AML-193 (cell line): Measurements from ENCODE around the gene IGDCC3.
"Not testable (repeated sequence)": the region's sequence is repeated elsewhere in the genome, so short reads cannot be mapped to it uniquely, and the experiment has no call there.

Source experiments
- DNase-seq, 2 experiments: peaks; one replicate each; lab custom pipeline; 2025; lab: John Stamatoyannopoulos, UW

IGDCC3 gene

DNA sequence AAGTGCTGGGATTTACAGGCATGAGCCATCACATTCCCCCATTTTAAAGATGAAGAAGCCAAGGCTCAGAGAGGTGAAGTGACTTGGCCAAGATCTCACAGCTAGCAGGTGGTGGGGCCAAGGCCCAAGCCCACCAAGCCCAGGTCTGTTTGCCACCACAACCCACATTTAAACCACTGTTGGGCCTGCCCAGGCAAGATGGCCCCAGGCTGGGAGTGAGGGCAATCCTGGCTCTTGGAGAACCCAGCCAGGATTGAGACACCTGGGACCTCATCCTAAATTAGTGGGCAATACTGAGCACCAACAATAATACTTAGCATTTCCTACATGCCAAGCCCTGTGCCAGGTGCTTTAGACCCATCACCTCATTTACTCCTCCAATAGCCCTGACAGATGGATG, 6.9 kb downstream of the IGDCC3 start:
- DNase-seq, result no peak

- DNase-seq, result no peak
Observed at GRCh38 chr15:65369651-65370050, 8.2 kb downstream of the IGDCC3 start.

DNA sequence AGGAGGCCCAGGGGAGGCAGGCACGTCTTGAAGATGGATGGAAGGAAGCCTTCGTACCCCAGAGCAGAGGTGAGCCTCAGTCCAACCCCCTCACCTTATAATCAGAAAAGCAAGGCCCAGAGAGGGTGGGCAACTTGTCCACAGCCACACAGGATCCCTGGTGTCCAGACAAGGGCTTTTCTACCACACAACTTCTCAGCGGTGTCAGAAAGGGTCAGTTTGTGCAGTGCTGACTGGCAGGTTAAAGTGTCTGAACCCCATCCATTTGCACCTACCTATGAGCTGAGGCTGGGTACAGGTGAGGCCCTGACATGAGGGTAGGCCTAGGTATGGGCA, 8.6 kb downstream of the IGDCC3 start:
- DNase-seq, result no peak

- no peak for DNase-seq
Observed at GRCh38 chr15:65368302-65369211, 9.2 kb downstream of the IGDCC3 start.

- peak in 1 of 2 experiments; percentile 2 for DNase-seq
Observed at GRCh38 chr15:65366122-65366892, 11.5 kb downstream of the IGDCC3 start.

DNA sequence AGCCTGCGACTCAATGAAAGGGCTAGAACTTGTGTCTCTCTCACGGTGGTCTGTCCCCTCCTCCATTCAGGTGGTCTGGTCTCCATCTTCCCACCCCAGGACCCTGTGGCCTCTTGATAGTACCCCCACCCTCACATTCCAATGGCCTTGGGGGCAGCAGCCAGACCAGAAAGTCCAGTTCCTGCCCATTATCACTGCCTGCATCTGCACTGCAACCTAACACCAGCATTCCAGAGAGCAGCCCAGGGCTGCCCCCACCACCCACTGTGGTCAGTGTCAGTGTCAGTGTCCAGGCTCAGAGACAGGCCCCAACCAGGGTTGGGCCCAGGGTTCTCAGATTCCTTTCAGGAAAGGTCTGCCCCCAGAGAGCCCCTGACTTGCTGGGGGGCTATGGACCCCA, 12.6 kb downstream of the IGDCC3 start:
- DNase-seq, result no peak

- no peak for DNase-seq
Observed at GRCh38 chr15:65363766-65364165, 14.0 kb downstream of the IGDCC3 start.

DNA sequence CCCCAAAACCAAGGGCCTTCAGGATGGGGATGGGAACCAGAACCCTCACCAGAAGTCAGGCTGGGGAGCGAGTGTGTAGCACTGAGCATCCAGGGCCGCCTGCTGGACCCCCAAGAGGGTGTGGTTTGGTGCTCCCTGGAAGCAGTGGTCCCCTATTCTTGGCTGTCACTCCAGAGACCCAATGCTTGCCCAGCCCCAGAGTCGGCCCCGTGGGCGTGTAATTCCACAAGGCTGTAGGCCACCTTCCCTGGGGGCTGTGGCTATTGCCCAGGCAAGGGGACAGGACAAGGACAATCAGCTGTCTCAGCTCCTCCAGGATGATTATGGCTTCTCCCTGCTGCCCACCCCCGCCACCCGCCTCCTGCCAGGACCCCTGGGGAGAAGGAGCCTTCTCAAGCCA, 14.5 kb downstream of the IGDCC3 start:
- DNase-seq, result no peak

- no peak for DNase-seq
Observed at GRCh38 chr15:65362491-65362890, 15.3 kb downstream of the IGDCC3 start.

DNA sequence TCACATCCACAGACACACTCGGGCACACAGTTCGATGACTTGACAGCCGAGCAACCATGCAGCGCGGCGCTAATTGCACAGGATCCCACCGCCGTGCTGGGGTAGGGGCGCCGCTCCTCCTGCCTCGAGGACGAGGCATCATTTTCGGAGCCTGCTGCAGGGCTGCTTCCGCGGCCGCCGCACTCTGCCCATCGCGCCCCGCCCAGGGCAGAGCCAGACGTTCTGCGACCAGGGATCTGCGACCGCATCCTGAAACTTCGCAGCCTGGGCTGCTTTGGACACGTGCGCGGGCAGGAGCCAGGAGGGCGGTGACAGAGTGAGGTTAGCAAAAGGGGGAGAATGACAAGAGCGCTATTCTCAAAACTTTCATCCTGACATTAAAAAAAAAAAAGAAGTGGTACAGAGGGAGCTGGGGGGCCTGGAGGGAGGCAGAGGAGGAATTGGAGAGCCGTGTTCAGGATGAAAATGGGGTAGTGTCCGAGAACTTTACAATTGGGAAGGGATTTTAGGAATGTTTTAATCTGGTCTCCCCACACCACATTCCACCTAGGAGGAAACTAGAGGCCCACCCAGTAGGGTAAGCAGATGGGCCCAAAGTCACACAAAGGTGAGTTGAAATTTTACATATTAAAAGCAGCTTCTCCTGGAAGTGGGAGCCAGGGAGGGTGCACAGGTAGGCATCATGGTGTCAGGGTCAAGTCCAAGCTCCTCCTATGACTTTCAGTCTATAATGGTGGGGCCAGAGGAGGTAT, 15.9 kb downstream of the IGDCC3 start:
- no peak for DNase-seq

DNA sequence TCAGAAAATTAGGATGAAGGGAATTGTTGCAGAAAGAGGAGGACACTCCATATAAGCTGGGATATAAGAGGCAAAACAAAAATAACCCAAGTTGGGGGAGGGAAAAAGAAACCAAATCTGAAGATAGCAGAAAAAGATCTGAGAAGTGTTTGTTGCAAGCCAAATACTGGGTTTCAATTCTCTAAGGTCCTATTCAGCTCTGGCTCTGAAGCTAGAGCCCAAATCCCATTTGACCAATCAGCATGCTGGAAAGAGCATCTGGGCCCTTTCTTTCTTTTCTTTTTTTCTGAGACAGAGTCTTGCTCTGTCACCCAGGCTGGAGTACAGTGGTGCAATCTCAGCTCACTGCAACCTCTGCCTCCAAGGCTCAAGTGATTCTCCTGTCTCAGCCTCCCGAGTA, 17.3 kb downstream of the IGDCC3 start:
- DNase-seq, result no peak

DNA sequence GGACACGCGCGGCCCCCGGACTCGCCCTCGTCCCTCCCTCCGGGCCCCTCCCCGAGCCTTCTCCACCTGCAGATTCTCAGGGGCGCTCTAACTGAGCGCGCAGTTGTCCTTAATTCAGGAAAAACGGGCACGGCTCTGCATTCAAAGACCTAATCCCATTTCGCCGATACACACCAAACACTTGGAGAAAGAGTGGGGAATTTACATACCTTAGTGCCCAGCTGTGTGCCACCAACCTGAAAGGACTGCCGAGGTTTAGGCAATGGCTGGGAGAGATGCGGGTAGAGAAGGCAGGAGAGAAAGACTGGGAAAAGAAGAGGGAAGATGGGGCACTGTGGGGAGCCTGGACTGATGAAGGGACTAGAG, 21.8 kb downstream of the IGDCC3 start:
- no peak for DNase-seq

DNA sequence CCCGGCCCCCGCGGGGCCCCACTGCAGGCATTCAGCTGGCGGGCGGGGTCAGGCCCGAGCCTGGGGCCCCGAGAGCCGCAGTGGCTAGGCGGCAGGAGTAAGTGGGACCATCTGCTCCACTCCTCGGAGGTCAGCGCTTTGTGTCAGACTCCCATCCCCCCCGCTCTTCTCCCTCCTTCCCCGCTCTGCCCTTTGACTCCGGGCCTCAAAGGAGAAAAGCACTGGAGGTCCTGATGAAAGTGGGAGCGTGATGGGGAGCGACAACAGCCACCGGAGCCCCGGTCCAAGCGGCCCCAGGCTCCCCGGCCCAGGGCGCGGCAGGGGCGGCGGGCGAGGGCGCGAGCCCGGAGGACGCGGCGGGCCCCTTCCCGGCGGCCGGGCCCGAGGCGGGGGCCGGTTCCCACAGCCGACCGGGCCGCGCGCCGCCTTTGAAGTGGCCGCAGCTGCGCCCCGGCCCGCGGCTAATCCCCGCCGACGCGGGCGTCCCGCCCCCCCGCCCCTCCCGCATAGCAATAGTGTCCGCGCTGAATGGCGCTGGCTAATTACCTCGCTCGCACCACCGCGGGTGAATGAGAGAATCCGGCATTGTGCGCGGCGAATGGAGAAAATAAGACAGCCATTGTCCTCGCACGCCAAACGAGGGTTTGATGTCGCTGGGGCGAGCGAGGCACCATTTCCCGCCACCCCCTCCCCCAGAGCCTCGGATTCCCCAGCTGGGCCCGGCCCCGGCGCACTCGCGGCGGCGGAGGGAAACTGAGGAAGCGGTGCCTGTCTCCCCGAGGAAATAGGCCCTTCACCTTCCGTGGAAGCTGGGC, 22.4 kb downstream of the IGDCC3 start:
- no peak for DNase-seq

- DNase-seq, result no peak
Observed at GRCh38 chr15:65354835-65355172, 23.0 kb downstream of the IGDCC3 start.

- DNase-seq, result not testable (repeated sequence)
Observed at GRCh38 chr15:65351972-65352371, 25.8 kb downstream of the IGDCC3 start.

DNA sequence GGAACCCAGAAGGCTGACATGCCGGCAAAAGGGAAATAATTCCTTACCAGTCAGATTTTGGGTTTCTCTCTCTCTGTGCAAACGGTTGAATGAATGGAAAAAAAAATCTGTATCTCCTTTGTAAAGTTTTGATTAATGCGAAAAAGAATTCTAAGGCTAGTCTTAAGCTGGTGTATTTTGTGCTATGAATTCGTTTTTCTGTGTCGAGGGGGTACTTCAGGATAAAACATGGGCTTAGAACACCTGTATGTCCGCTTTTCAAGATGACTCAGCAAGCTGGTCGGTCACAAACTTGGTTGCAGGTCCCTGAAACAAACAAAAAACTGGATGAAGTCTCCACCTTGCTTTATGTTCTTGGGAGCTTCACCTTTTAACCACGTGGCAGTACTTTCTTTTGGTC, 28.5 kb downstream of the IGDCC3 start:
- no peak for DNase-seq

DNA sequence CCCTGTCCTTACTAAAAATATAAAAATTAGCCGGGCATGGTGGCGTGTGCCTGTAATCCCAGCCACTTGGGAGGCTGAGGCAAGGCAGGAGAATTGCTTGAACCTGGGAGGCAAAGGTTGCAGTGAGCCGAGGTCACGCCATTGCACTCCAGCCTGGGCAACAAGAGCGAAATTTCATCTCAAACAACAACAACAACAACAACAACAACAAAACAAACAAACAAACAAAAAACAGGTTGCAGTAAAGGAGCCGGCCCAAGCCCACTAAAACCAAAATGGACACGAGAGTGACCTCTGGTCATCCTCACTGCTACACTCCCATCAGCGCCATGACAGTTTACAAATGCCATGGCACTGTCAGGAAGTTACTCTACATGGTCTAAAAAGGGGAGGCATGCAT, 30.0 kb downstream of the IGDCC3 start:
- not testable (repeated sequence) for DNase-seq

DNA sequence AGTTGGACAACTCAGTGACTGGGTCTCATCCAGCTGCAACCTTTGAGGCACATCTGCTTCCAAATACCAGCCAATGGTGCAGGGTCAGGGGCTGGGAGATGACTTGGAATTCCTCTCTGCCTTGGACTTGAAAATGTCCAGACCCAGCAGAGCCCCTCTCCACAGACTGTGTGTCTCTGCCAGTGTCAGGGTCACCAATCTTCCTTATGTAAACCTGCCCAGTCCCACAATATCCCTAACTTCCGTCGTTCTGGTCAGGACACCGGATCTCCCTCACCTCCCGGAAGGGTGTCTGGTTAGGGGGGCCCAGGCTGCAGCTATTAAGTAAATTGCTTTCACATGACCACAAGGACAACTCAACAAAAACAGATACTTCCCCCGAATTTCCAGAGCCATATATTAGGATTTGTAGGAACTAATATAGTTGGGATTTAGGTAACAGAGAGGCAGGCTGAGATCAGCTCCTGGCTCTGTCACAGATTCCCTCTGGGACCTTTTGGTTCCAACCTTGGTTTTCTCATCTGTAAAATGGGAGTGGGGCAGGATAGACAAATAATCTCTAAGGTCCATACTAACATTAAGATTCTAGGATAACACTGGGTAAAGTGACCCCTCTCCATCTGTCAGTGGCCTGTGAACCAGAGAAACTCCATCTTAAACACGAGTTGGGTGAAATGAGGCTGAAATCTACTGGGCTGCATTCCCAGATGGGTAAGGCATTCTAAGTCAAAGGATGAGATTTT, 30.8 kb downstream of the IGDCC3 start:
- no peak for DNase-seq

DNA sequence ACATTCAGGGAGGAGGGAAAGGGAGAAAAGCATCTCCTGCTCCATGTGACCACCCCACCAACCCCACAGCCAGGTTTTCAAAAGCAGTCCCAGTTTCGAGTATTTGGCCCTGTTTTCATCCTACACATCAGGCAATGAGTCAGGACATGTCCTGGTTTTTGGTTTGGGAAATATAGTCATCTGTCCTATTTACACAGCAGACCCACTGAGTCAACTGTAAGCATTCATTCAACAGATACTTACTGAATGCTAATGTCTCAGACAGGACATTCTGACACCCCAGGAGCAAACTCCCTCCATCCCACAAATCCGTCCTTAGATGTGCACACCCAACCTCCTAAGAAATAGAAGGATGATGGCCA, 32.9 kb downstream of the IGDCC3 start:
- no peak for DNase-seq

DNA sequence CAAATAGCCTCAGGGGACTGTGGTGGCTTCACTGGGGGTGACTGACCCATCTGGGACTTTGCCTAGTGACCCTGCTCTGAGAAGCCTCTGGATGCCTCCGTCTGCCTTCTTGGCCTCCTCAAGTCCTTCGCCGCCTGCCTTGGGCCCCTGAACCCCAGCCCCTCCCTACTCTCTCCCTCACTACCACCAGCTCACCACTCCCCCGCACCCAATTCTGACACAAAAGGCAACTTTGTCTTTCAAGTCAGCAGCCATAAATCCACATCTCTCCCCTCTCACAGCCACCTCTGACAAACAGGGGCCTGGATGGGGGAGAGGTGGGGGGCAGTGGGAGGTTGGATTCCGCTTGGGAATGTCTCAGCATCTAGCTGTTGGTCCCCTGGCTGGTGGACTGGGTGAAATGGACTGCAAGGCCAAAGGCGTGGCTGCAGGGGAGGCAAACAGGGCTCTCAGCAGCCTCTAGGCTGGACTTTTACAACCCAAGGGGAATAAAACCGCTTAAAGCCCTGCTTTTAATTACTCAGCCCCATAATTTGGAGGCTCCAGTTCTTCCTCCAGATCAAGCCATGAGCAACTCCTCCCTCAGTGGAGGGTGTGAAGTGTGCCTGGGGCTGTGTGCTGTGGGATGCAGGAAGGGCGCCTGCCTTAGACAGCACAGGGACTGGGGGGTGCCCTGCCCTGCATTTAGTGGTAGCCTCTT, 33.4 kb downstream of the IGDCC3 start:
- DNase-seq, result no peak
